GM12878 (cell line): Measurements from ENCODE around the gene CATSPER1.

Experiments used
- BHLHE40 ChIP-seq, 2 experiments: fragments of 450-650 bp in 1 of 2; IDR thresholded peaks; 2 replicates each; pipeline ENCODE4 v1.6.1; 2011 to 2017; ENCODE audit warnings: low read depth in 2 of 2, borderline replicate concordance in 1 of 2, improper control_type of control experiment in 1 of 2, low read length in 1 of 2, mild to moderate bottlenecking in 1 of 2
- CBX5 ChIP-seq: sonication (generic); IDR thresholded peaks from 2 replicates; pipeline ENCODE4 v1.6.1; 2016; ENCODE audit warnings: low read depth, moderate library complexity, mild to moderate bottlenecking, inconsistent platforms
- HCFC1 ChIP-seq: fragments of 150-350 bp; IDR thresholded peaks from 2 replicates; pipeline ENCODE4 v1.6.1; 2014; ENCODE audit warnings: low read length
- PAX5 ChIP-seq: IDR thresholded peaks from 2 replicates; pipeline ENCODE4 v1.6.1; 2011; ENCODE audit warnings: low read depth, low read length, borderline replicate concordance
- POLR2AphosphoS5 ChIP-seq: IDR thresholded peaks from 2 replicates; pipeline ENCODE4 v1.6.1; 2011; ENCODE audit warnings: mild to moderate bottlenecking, low read length, inconsistent platforms
- REST ChIP-seq: IDR thresholded peaks from 2 replicates; pipeline ENCODE4 v1.6.1; 2012; ENCODE audit warnings: mild to moderate bottlenecking, low read depth, low read length
- TF ChIP-seq, protein P1 (sequence below), 3 experiments: IDR thresholded peaks in 2 of 3; conservative IDR thresholded peaks in 1 of 3; 2 replicates each; pipeline ENCODE4 v1.5.1; 2011; ENCODE audit warnings: low read depth in 3 of 3, low read length in 3 of 3, mild to moderate bottlenecking in 3 of 3, control low read depth in 2 of 3, moderate library complexity in 2 of 3, inconsistent platforms in 1 of 3, mixed read lengths in 1 of 3; ENCODE audit not compliant: control insufficient read depth in 2 of 3, insufficient read depth in 1 of 3; ENCODE audit errors: extremely low read depth in 1 of 3

DNA sequence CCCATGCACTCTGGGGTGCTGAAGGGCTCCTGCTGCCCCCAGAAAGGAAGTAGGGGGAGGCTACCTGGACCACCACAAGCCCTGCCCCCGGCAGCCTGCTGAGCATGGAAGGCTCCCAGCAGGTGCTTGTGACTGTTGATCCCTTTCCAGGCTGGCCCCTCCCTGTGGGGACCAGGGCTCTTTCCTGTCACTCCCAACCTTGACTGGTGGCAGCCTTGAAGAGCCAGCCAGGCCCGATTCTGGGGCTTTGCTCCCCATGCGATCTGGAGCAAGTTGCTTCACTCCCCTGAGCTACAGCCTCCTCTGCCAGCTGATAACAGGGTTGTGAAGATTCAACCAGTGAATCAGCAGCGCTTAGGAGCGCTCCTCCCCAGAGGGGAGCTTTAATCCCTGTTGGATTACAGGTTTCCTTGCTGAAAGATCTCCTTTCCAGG is 19.1 kb downstream of the CATSPER1 start:
- TF ChIP-seq, protein P1, sequence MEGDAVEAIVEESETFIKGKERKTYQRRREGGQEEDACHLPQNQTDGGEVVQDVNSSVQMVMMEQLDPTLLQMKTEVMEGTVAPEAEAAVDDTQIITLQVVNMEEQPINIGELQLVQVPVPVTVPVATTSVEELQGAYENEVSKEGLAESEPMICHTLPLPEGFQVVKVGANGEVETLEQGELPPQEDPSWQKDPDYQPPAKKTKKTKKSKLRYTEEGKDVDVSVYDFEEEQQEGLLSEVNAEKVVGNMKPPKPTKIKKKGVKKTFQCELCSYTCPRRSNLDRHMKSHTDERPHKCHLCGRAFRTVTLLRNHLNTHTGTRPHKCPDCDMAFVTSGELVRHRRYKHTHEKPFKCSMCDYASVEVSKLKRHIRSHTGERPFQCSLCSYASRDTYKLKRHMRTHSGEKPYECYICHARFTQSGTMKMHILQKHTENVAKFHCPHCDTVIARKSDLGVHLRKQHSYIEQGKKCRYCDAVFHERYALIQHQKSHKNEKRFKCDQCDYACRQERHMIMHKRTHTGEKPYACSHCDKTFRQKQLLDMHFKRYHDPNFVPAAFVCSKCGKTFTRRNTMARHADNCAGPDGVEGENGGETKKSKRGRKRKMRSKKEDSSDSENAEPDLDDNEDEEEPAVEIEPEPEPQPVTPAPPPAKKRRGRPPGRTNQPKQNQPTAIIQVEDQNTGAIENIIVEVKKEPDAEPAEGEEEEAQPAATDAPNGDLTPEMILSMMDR (IDR thresholded peaks at IDR 0.05 in 2 of 3, conservative IDR thresholded peaks at IDR 0.05 in 1 of 3; ENCODE audit: control insufficient read depth in 2 of 3, extremely low read depth in 1 of 3, insufficient read depth in 1 of 3, low read depth in 3 of 3, low read length in 3 of 3) = no peak
- TF ChIP-seq HCFC1 = no peak
- no peak for TF ChIP-seq CBX5
- no peak for TF ChIP-seq BHLHE40 (IDR thresholded peaks at IDR 0.05; ENCODE audit: borderline replicate concordance in 1 of 2, low read depth in 2 of 2, low read length in 1 of 2)
- TF ChIP-seq PAX5 = no peak
- TF ChIP-seq POLR2AphosphoS5 = no peak
- TF ChIP-seq REST = no peak
